ENCODE measurements around the gene CIRBP. TPM values are rescaled to one million over a fixed set of nuclear protein-coding genes. Genes with fewer than 3 reads are reported as not detected.

Gene CIRBP
- total RNA-seq, 2 donors from 2014 or later: 288 to 385 TPM

DNA sequence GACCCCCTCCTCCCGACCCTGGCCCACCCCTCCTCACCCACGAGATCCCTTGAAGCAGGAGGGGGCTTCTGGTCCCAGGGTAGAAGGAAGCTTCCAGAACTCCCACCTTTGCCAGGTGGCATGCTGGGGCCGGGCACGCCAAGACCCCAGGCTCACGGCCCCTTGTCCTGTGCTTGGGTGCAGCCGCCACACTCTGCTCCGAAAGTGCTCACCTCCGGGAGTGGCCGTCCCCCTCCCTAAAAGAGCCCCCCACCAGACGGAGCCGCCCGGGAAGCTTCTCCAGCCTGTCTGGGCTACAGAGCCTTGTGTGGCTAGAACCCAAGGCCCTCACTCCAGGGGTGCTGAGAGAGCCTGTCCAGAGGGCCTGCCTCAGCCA, 14.8 kb downstream of the CIRBP start:
- DNase-seq (ENCODE audit: low spot score): no peak
- Histone ChIP-seq H3K27me3 (peaks cover 8 to 28% of the 10 kb centered on the region in 2 donors), H3K4me1 (peaks cover 0 to 6% of the 10 kb centered on the region in 2 donors), H3K27ac (no peak overlapping the region), H3K9me3 (no peaks in the 10 kb centered on the region), H3K36me3 (peaks cover 6% of the 10 kb centered on the region), H3K4me3 (no peak overlapping the region)
- TF ChIP-seq, protein P1, sequence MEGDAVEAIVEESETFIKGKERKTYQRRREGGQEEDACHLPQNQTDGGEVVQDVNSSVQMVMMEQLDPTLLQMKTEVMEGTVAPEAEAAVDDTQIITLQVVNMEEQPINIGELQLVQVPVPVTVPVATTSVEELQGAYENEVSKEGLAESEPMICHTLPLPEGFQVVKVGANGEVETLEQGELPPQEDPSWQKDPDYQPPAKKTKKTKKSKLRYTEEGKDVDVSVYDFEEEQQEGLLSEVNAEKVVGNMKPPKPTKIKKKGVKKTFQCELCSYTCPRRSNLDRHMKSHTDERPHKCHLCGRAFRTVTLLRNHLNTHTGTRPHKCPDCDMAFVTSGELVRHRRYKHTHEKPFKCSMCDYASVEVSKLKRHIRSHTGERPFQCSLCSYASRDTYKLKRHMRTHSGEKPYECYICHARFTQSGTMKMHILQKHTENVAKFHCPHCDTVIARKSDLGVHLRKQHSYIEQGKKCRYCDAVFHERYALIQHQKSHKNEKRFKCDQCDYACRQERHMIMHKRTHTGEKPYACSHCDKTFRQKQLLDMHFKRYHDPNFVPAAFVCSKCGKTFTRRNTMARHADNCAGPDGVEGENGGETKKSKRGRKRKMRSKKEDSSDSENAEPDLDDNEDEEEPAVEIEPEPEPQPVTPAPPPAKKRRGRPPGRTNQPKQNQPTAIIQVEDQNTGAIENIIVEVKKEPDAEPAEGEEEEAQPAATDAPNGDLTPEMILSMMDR (IDR thresholded peaks at IDR 0.05): no peak

DNA sequence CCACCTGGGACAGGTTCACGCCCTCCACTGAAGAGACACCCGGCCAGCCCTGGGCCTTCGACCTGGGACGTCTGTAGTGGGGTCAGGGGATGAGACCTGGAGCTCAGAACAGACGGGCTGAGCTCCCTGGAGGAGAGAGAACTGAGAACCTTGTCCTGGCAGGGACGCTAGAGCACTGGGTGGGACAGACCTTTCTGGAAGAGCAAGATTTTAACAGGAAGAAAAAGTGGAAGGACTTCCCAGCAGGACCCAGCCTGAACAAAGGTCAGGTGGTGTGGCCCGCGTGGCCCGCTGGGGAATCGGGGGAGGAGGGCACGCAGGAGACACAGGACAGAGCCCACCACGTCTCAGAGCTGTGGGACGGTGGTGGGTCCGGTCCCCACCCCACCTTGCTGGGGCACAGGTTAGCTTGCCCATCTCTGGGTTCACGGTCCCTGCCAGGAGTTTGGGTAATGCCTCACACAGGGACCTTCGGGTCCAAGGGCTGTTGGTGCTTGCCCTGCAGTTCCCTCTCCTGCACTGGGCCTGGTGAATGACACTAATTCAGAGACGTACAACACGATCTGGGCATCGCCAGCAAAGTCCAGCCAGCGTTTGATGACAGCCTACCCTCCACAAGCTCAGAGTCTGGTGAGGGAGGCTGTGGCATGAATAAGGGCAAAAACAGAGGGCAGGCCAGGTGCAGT, 15.3 kb downstream of the CIRBP start:
- H3K36me3 ChIP-seq: peaks cover under 1% of the 10 kb centered on the region
- H3K4me3 ChIP-seq: no peak overlapping the region
- no peak overlapping the region for H3K27ac ChIP-seq
- TF ChIP-seq, protein P1 (IDR thresholded peaks at IDR 0.05): no peak
- peaks cover 8 to 28% of the 10 kb centered on the region in 2 donors for H3K27me3 ChIP-seq
- no peaks in the 10 kb centered on the region for H3K9me3 ChIP-seq
- DNase-seq (ENCODE audit: low spot score): no peak
- peaks cover 0 to 6% of the 10 kb centered on the region in 2 donors for H3K4me1 ChIP-seq

DNA sequence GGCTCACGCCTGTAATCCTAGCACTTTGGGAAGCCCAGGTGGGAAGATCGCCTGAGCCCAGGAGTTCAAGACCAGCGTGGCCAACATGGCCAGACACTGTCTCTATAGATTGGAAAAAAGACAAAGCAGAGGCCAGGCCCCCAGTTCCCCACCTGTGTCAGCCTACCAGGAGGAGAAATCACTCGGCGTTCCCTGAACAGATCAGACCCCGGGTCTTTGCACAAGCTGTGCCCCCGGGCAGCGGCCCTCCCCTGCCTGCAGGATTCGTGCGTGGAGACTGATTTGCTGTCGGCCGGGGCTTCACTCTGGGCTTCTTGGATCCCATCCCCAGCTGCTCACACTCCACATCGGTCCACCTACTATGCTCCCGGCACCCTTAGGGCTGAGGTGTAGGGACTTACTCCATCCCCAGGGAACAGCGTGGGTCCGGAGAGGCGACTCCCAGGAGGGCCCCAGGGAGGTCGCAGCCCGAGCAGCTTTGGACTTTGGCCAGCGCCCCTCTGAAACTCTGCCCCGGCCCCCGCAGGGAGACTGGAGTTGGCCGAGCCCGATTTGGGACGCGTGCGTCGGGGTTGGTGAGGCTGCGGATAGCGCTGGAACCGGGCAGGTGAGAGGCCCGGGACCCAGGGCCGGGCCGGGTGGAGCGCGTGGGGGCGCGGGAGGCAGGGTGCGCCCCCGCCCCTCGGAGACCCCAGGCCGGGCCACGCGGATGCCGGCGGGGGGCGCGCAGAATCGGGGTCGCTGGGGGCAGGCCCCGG, 16.0 kb downstream of the CIRBP start:
- TF ChIP-seq, protein P1 (IDR thresholded peaks at IDR 0.05): no peak
- DNase-seq (ENCODE audit: low spot score): no peak
- peaks cover 8 to 28% of the 10 kb centered on the region in 2 donors for H3K27me3 ChIP-seq
- no peak overlapping the region for H3K4me3 ChIP-seq
- no peaks in the 10 kb centered on the region for H3K36me3 ChIP-seq
- H3K27ac ChIP-seq: no peak overlapping the region
- H3K4me1 ChIP-seq: peaks cover 0 to 6% of the 10 kb centered on the region in 2 donors
- no peaks in the 10 kb centered on the region for H3K9me3 ChIP-seq

DNA sequence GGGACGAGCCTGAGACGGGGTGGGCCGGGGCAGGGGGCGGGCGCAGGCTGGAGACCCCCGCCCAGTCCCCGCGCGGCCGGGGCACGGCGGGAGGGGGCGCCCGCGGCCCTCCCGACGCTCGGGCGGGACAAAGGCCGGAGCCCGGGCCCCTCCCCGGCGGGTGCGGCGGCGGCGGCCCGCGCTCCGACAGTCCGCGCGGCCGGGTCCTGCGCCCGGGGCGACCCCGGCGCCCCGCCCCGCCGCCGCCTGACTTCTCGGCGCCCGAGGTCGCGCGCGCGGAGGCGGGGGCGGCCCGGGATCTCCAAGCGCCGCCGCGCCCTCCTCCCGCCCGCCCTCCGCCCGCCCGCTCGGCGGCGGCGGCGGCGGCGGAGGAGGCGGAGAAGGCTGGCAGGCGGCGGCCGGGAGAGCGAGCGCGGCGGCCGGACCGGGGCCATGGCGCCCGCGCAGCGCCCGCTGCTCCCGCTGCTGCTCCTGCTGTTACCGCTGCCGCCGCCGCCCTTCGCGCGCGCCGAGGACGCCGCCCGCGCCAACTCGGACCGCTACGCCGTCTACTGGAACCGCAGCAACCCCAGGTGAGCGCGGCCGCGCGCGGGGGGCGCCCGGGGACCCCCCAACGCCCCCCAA, 16.7 kb downstream of the CIRBP start, which contains the start of gene EFNA2:
Gene EFNA2 (plus strand): TSS at position 137 of the 624 bp plus-strand sequence. CDS start 296 bp downstream, at position 433.
- peaks cover 0 to 6% of the 10 kb centered on the region in 2 donors for H3K4me1 ChIP-seq
- H3K4me3 ChIP-seq: no peak within 1 kb of the TSS
- DNase-seq (ENCODE audit: low spot score): no peak
- H3K27ac ChIP-seq: no peak within 1 kb of the TSS
- H3K9me3 ChIP-seq: no peaks in the 10 kb centered on the region
- TF ChIP-seq, protein P1 (IDR thresholded peaks at IDR 0.05): no peak
- peaks cover 8 to 28% of the 10 kb centered on the region in 2 donors for H3K27me3 ChIP-seq
- no peaks in the 10 kb centered on the region for H3K36me3 ChIP-seq

DNA sequence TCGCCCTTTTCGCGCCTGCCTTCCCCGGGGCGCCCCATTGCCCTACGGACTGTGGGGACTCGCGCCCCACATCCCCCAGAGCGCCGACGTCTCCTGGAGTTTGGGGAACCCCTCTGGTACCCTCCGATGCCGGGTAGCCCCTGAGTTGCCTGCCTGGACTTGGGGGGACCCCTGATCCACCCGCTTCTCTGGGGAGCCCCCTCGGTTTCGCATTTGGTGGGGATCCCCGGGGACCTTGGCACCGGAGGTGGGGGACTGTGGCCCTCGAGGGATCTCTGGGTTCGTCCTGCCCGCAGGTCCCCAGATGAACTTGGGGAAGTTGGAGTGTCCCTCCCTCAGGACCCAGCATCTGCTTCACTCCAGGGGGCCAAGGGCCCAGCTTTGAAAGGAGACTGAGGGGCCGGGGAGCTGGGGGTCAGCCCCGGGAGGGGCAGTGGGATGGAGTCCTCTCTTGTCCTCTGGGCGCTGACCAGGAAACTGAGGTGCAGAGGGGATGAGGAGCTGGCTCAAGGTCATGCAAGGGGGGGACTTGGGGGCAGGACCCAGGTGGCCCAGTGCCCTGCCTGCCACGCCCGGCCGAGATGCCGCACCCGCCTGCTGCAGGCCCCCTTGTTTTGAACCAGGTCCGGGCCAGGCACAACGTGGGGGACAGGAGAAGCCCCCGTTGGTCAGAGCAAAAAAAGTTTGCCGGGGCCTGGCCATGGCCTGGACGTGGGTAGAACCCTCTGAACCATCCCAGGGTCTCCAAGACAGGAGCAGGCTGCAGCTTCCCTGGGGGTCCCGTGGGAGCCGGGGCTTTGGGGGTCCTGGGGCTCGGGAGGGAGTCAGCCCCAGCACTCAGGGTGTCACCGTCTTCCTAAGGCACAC, 17.6 kb downstream of the CIRBP start:
- H3K4me3 ChIP-seq: peak overlapping the region in 1 of 2 donors; percentile 3

More for the DNA sequence above, 17.6 kb downstream of the CIRBP start:
- DNase-seq (ENCODE audit: low spot score): no peak
- Histone ChIP-seq H3K4me1 (peaks cover 0 to 6% of the 10 kb centered on the region in 2 donors), H3K27me3 (peaks cover 8 to 28% of the 10 kb centered on the region in 2 donors), H3K9me3 (no peaks in the 10 kb centered on the region), H3K27ac (no peak overlapping the region), H3K36me3 (no peaks in the 10 kb centered on the region)
- TF ChIP-seq, protein P1 (IDR thresholded peaks at IDR 0.05): no peak
